Stomach (tissue), 4 donors: Measurements from ENCODE around the gene HIBADH.

Experiments used
- EP300 ChIP-seq: sonication (generic); formaldehyde crosslinking; IDR thresholded peaks from one replicate; pipeline ENCODE4 v1.6.1; 2017; ENCODE audit warnings: antibody characterized with exemption
- POLR2A ChIP-seq, 4 donors: fragments of 450-650 bp; IDR thresholded peaks; one replicate each; pipeline ENCODE4 v1.6.1; 2016; ENCODE audit warnings: antibody characterized with exemption in 4 of 4, control low read depth in 2 of 4, mild to moderate bottlenecking in 1 of 4, moderate library complexity in 1 of 4
- POLR2AphosphoS5 ChIP-seq, 3 donors: sonication (generic); formaldehyde crosslinking; IDR thresholded peaks; one replicate each; pipeline ENCODE4 v1.6.1; 2016; ENCODE audit warnings: antibody characterized with exemption in 3 of 3
- TF ChIP-seq, protein P1 (sequence below), 7 experiments: fragments of 450-650 bp in 4 of 7; fragments of 200-600 bp in 3 of 7; sonication (generic) in 3 of 7; IDR thresholded peaks; one replicate each; pipeline ENCODE4 v1.5.1; 2016 to 2019; ENCODE audit warnings: antibody characterized with exemption in 7 of 7, control low read depth in 2 of 7, mild to moderate bottlenecking in 1 of 7

GRCh38 chr7:27551803-27552400, 110.8 kb downstream of the HIBADH start:
- TF ChIP-seq, protein P1, sequence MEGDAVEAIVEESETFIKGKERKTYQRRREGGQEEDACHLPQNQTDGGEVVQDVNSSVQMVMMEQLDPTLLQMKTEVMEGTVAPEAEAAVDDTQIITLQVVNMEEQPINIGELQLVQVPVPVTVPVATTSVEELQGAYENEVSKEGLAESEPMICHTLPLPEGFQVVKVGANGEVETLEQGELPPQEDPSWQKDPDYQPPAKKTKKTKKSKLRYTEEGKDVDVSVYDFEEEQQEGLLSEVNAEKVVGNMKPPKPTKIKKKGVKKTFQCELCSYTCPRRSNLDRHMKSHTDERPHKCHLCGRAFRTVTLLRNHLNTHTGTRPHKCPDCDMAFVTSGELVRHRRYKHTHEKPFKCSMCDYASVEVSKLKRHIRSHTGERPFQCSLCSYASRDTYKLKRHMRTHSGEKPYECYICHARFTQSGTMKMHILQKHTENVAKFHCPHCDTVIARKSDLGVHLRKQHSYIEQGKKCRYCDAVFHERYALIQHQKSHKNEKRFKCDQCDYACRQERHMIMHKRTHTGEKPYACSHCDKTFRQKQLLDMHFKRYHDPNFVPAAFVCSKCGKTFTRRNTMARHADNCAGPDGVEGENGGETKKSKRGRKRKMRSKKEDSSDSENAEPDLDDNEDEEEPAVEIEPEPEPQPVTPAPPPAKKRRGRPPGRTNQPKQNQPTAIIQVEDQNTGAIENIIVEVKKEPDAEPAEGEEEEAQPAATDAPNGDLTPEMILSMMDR (IDR thresholded peaks at IDR 0.05): no peak
- TF ChIP-seq POLR2A (IDR thresholded peaks at IDR 0.05) (no peak), POLR2AphosphoS5 (IDR thresholded peaks at IDR 0.05) (no peak), EP300 (no peak)
